Smooth muscle cell (in vitro differentiated cells): ENCODE results near the gene YTHDF1. TPM values are rescaled to one million over a fixed set of nuclear protein-coding genes. Genes with fewer than 3 reads are reported as not detected.
"Not testable (repeated sequence)": the region's sequence is repeated elsewhere in the genome, so short reads cannot be mapped to it uniquely, and the experiment has no call there.

Experiments used
- DNase-seq: peaks from one replicate; lab custom pipeline; 2025; ENCODE audit not compliant: unreplicated experiment; lab: John Stamatoyannopoulos, UW
- H2AFZ ChIP-seq: fragments of 200-600 bp; sonication (generic); 2 replicates; pipeline ENCODE4 v1.6.0; 2016; ENCODE audit warnings: antibody characterized with exemption, low read depth, mild to moderate bottlenecking
- H3F3A ChIP-seq: fragments of 200-600 bp; sonication (generic); 2 replicates; pipeline ENCODE4 v1.6.0; 2017; ENCODE audit warnings: antibody characterized with exemption, low read depth
- H3K27ac ChIP-seq: fragments of 200-600 bp; sonication (generic); 2 replicates; pipeline ENCODE4 v1.5.1; 2016; ENCODE audit warnings: low read depth, mild to moderate bottlenecking
- H3K27me3 ChIP-seq: fragments of 200-600 bp; sonication (generic); 2 replicates; pipeline ENCODE4 v1.6.1; 2016; ENCODE audit warnings: low read depth, mild to moderate bottlenecking
- H3K36me3 ChIP-seq: fragments of 200-600 bp; sonication (generic); 2 replicates; pipeline ENCODE4 v1.5.1; 2016; ENCODE audit warnings: low read depth
- H3K4me1 ChIP-seq: fragments of 200-600 bp; sonication (generic); 2 replicates; pipeline ENCODE4 v1.5.1; 2016; ENCODE audit warnings: low read depth
- H3K4me2 ChIP-seq: fragments of 200-600 bp; sonication (generic); 2 replicates; pipeline ENCODE4 v1.6.0; 2016; ENCODE audit warnings: mild to moderate bottlenecking
- H3K4me3 ChIP-seq: fragments of 200-600 bp; sonication (generic); 2 replicates; pipeline ENCODE4 v1.5.1; 2016; ENCODE audit warnings: mild to moderate bottlenecking
- H3K79me2 ChIP-seq: fragments of 200-600 bp; sonication (generic); 2 replicates; pipeline ENCODE4 v1.6.0; 2016; ENCODE audit warnings: low read depth, mild to moderate bottlenecking
- H3K9ac ChIP-seq: fragments of 200-600 bp; sonication (generic); 2 replicates; pipeline ENCODE4 v1.6.0; 2016; ENCODE audit warnings: low read depth
- H3K9me3 ChIP-seq: fragments of 200-600 bp; sonication (generic); replicated peaks from 2 replicates; pipeline ENCODE4 v1.5.1; 2016; ENCODE audit warnings: low read depth
- H4K20me1 ChIP-seq: fragments of 200-600 bp; sonication (generic); 2 replicates; pipeline ENCODE4 v1.6.0; 2016; ENCODE audit warnings: low read depth
- CTCF ChIP-seq: fragments of 200-600 bp; sonication (generic); IDR thresholded peaks from 2 replicates; pipeline ENCODE4 v1.5.1; 2017; ENCODE audit warnings: borderline replicate concordance, mild to moderate bottlenecking, antibody characterized with exemption; ENCODE audit not compliant: insufficient read depth, poor library complexity, severe bottlenecking
- WGBS: methylation state at CpG from one replicate; pipeline ENCODE4 v1.1.7; 2016; ENCODE audit warnings: low lambda C conversion rate; 5-methylcytosine and 5-hydroxymethylcytosine counted together
- polyA plus RNA-seq: library from polyadenylated mRNA; unstranded; fragments of >200 nt; fragmentation: Nextera tagmentation; extraction: Ambion mirVana; gene quantifications from 2 replicates; pipeline ENCODE4 v1.2.1, GENCODE V29; 2016
- total RNA-seq: library from RNA; depleted of rRNA; stranded (reverse); fragments of >200 nt; gene quantifications from 2 replicates; pipeline ENCODE4 v1.2.3, GENCODE V29; 2014

YTHDF1 gene
- total and polyA plus RNA-seq, 2 experiments from 2014 or later, result 28.2 to 35.8 TPM

GRCh38 chr20:63223121-63223825, 7.3 kb upstream of the YTHDF1 start:
- Histone ChIP-seq H3K36me3 (no peaks in the 10 kb centered on the region), H3F3A (peaks cover 5% of the 10 kb centered on the region), H3K4me3 (no peak overlapping the region), H3K27ac (no peak overlapping the region), H3K4me2 (no peak overlapping the region), H3K4me1 (no peaks in the 10 kb centered on the region), H3K9ac (no peak overlapping the region), H3K9me3 (no peaks in the 10 kb centered on the region), H3K27me3 (no peaks in the 10 kb centered on the region), H4K20me1 (no peaks in the 10 kb centered on the region), H2AFZ (no peak overlapping the region), H3K79me2 (no peaks in the 10 kb centered on the region)
- 44% methylated on average over 12 of the region's 12 CpGs for WGBS
- no peak for DNase-seq
- TF ChIP-seq CTCF, result peak; percentile 84

GRCh38 chr20:63222541-63222940, 6.6 kb upstream of the YTHDF1 start:
- Histone ChIP-seq H3K79me2 (no peaks in the 10 kb centered on the region), H3K4me3 (no peak overlapping the region), H3K9ac (no peak overlapping the region), H3K4me2 (no peak overlapping the region), H3K4me1 (no peaks in the 10 kb centered on the region), H3K27ac (no peak overlapping the region), H3K9me3 (no peaks in the 10 kb centered on the region), H3F3A (peaks cover 5% of the 10 kb centered on the region), H2AFZ (no peak overlapping the region), H4K20me1 (no peaks in the 10 kb centered on the region), H3K36me3 (no peaks in the 10 kb centered on the region), H3K27me3 (no peaks in the 10 kb centered on the region)
- TF ChIP-seq CTCF, result no peak
- WGBS, result 57% methylated on average over 3 of the region's 7 CpGs
- DNase-seq, result no peak

- H2AFZ ChIP-seq, H3K4me1 ChIP-seq, H4K20me1 ChIP-seq, H3K27me3 ChIP-seq, H3K36me3 ChIP-seq, H3K4me3 ChIP-seq, H3K4me2 ChIP-seq, DNase-seq, H3K79me2 ChIP-seq, H3K9ac ChIP-seq, H3K9me3 ChIP-seq, H3K27ac ChIP-seq, H3F3A ChIP-seq: not testable (repeated sequence)
- 75% methylated on average over 12 of the region's 12 CpGs for WGBS
These were observed 5.6 kb upstream of the YTHDF1 start for GRCh38 chr20:63221400-63222053.

GRCh38 chr20:63220696-63221399, 4.9 kb upstream of the YTHDF1 start:
- Histone ChIP-seq H3K4me1 (no peaks in the 10 kb centered on the region), H3F3A (peaks cover 5% of the 10 kb centered on the region), H3K9me3 (no peaks in the 10 kb centered on the region), H3K27me3 (no peaks in the 10 kb centered on the region), H3K27ac (no peak overlapping the region), H3K9ac (no peak overlapping the region), H4K20me1 (no peaks in the 10 kb centered on the region), H3K4me2 (no peak overlapping the region), H3K4me3 (no peak overlapping the region), H3K79me2 (no peaks in the 10 kb centered on the region), H3K36me3 (no peaks in the 10 kb centered on the region), H2AFZ (no peak overlapping the region)
- WGBS, result 75% methylated on average over 9 of the region's 9 CpGs
- no peak for TF ChIP-seq CTCF
- no peak for DNase-seq
